Endothelial cell of hepatic sinusoid (primary cell): Measurements from ENCODE around the gene TBC1D3B.
"Not testable (repeated sequence)": the region's sequence is repeated elsewhere in the genome, so short reads cannot be mapped to it uniquely, and the experiment has no call there.

ENCODE experiments used
- in situ Hi-C: cut with HindIII; loops from 2 replicates; pipeline ENCODE4 v1.10.0; 2017; ENCODE audit warnings: low sequenced_read_pairs

Gene TBC1D3B

GRCh38 chr17:36176536-36176935 is at the start of gene TBC1D3B:
TSS of gene TBC1D3B (minus strand) at chr17:36176636. CDS start at chr17:36175050, 1,586 bp downstream.
- in situ Hi-C loops: not testable (repeated sequence)

- in situ Hi-C loops: not testable (repeated sequence)
Measured at GRCh38 chr17:36222967-36223366, 46.5 kb upstream of the TBC1D3B start.

- in situ Hi-C loops: not testable (repeated sequence)
Measured at GRCh38 chr17:36221581-36222100, 45.2 kb upstream of the TBC1D3B start.

- in situ Hi-C loops: not testable (repeated sequence)
Measured at GRCh38 chr17:36220737-36221580, 44.5 kb upstream of the TBC1D3B start.

GRCh38 chr17:36219556-36219955 is 43.1 kb upstream of the TBC1D3B start:
- in situ Hi-C loops: not testable (repeated sequence)

GRCh38 chr17:36215406-36216308 is 39.2 kb upstream of the TBC1D3B start:
- in situ Hi-C loops: not testable (repeated sequence)

GRCh38 chr17:36214918-36215317 is 38.5 kb upstream of the TBC1D3B start:
- in situ Hi-C loops: no loop called here

GRCh38 chr17:36213695-36214094 is 37.3 kb upstream of the TBC1D3B start:
- in situ Hi-C loops: no loop called here

- in situ Hi-C loops: no loop called here
Measured at GRCh38 chr17:36212966-36213365, 36.5 kb upstream of the TBC1D3B start.

- in situ Hi-C loops: no loop called here
Measured at GRCh38 chr17:36212272-36212605, 35.8 kb upstream of the TBC1D3B start.

GRCh38 chr17:36211484-36212271 is 35.2 kb upstream of the TBC1D3B start:
- in situ Hi-C loops: not testable (repeated sequence)

- in situ Hi-C loops: not testable (repeated sequence)
Measured at GRCh38 chr17:36210439-36211211, 34.2 kb upstream of the TBC1D3B start, which contains the start of gene CCL4L2. TSS of gene CCL4L2 (plus strand) at chr17:36211063.

- in situ Hi-C loops: no loop called here
Measured at GRCh38 chr17:36209575-36209974, 33.1 kb upstream of the TBC1D3B start.

GRCh38 chr17:36207383-36207782 is 30.9 kb upstream of the TBC1D3B start:
- in situ Hi-C loops: not testable (repeated sequence)

- in situ Hi-C loops: not testable (repeated sequence)
Measured at GRCh38 chr17:36206486-36206821, 30.0 kb upstream of the TBC1D3B start.

GRCh38 chr17:36205637-36206485 is 29.4 kb upstream of the TBC1D3B start:
- in situ Hi-C loops: no loop called here

- in situ Hi-C loops: no loop called here
Measured at GRCh38 chr17:36204724-36205500, 28.5 kb upstream of the TBC1D3B start.

GRCh38 chr17:36203335-36203734 is 26.9 kb upstream of the TBC1D3B start:
- in situ Hi-C loops: no loop called here
